Stimulated activated CD4-positive, alpha-beta T cell treated with anti-CD3 and anti-CD28 coated beads, Interleukin-4, amount 100 ng/mL, for 48 hours (primary cell): Measurements from ENCODE around the gene CHMP6.

Experiments used
- DNase-seq, 2 donors: peaks; one replicate each; pipeline ENCODE4 v3.0.0-alpha.2; 2020; ENCODE audit warnings: low read depth in 2 of 2

Gene CHMP6

GRCh38 chr17:81043319-81043724 is 51.7 kb downstream of the CHMP6 start:
- no peak for DNase-seq

DNA sequence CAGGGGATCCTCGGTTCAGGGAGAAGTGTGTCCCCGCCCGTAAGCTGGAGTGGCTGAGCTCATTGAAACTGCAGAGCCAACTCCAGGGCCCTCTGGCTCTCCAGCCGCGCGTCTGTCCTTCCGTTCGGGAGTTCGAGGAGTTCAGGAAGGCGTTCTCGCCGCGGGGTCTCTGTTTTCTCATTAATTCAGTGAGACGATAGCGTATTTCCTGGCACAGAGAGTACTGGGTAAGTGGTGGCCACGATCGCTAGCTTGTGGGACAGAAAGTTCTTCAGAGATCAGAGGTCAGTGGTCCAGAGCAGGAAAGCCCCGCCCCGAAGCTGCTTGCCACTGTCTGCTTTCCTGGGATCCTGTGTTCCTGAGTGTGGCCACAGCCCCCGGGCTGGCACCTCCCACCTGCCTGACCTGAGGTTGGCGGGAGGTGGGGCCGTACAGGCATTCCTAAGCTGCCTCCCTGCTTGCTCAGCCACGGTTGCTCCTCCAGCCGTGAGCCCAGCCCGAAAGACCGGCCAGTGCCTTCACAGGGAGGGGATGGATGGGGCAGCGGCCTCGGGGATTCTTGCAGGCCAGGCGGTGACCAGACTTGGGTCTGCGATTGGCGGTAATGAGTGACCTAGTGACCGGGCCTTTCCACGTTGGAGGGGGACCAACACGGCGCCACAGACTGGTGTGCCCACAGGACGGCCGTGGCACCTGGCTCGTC is 52.2 kb downstream of the CHMP6 start:
- DNase-seq = no peak

DNA sequence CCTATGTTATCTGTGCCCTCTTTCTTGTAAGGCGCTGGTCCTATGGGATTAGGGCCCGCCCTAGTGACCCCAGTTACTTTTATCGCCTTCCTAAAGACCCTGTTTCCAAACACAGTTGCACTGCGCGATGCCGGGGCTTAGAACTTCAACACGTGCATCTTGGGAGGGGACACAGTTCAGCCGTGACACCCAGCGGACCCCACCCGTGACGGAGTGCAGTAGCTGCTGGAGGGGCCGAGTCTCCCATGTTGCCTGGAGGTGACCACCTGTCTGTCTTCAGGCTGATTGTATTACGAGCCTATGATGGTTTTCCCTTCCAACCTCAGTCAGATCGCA is 52.8 kb downstream of the CHMP6 start:
- DNase-seq = no peak

GRCh38 chr17:81044764-81045589 is 53.3 kb downstream of the CHMP6 start:
- no peak for DNase-seq

DNA sequence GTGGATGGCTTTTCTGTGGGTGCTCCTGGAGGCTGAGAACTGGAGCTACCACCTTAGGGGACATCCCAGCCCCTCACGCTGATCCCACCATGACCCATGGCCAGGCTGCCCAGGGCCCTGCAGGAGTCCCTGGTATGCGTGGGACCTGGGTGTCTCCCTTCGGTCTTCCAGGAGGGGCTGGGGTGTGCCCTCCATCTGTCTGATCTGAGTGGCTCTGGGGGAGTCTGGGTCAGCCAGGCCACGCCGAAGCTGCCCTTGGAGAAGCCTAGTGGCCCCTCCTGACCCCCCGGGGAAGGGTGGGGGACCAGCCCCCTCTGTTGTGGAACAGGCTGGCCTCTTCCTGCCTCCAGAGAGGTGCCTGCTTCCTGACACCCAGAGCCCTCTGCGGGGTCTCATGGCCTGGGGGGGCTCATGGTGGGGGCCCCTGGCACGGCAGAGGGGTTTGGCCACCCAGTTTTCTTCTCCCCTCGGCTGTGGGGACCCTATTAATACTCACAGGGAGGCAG is 54.0 kb downstream of the CHMP6 start:
- no peak for DNase-seq

DNA sequence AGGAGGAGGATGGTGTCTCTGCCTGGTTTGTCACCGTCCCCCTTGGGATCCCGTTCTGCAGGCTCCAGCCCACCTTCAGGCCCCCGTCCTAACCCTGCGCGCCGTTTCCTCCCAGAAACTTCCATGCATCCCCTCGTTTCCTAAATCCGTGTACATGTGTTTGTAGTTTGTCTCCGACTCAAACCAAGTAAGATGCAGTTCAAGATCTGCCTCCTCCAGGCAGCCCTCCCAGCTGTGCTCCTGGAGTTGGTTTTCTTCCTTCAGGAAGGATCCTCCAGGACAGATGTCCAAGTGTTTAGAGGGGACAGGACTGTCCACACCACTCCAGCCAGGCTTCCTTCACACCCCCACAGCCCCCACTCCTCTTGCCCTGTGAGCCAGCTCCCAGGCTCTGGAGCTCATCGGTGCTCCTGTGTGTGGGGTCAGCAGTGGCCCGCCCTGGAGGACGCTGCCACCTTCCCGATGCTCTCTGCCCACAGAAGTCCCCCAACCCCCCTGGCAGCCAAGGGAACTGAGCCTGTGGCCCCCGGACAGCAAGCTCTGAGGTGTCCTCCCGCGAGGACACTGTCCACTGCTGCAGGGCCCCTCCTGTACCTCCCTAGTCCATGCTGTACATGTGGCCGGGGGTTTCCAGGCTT is 54.6 kb downstream of the CHMP6 start:
- DNase-seq = no peak

- no peak for DNase-seq
These were observed 55.2 kb downstream of the CHMP6 start for GRCh38 chr17:81046770-81047359.

GRCh38 chr17:81048827-81049371 is 57.3 kb downstream of the CHMP6 start:
- no peak for DNase-seq

- DNase-seq = no peak
These were observed 57.8 kb downstream of the CHMP6 start for GRCh38 chr17:81049372-81049911.
